Heart left ventricle (tissue), 16 donors: Measurements from ENCODE around the gene CCSER1. TPM values are rescaled to one million over a fixed set of nuclear protein-coding genes. Genes with fewer than 3 reads are reported as not detected.

ENCODE experiments used
- ATAC-seq, 4 donors: fragments of 200-7000 bp; cut with Tn5 transposase; one replicate each; pipeline ENCODE4 v1.9.1; 2020 to 2022; ENCODE audit warnings: moderate library complexity in 4 of 4, mild to moderate bottlenecking in 3 of 4, moderate number of reproducible peaks in 1 of 4
- DNase-seq, 5 donors: peaks; one replicate each; pipeline ENCODE4 v3.0.0-alpha.2; 2020
- H3K27ac ChIP-seq, 12 donors: fragments of 200-600 bp; sonication (generic) in 4 of 12; one replicate each; pipeline versions ENCODE4 v1.5.0 to v1.8.0; 2016 to 2022; ENCODE audit warnings: mild to moderate bottlenecking in 2 of 12
- H3K27me3 ChIP-seq, 9 donors: fragments of 200-600 bp; sonication (generic) in 2 of 9; one replicate each; pipeline versions ENCODE4 v1.5.1 to v1.8.0; 2016 to 2022; ENCODE audit warnings: mild to moderate bottlenecking in 3 of 9
- H3K36me3 ChIP-seq, 9 donors: fragments of 200-600 bp; sonication (generic) in 2 of 9; one replicate each; pipeline versions ENCODE4 v1.5.0 to v1.8.0; 2018 to 2022; ENCODE audit warnings: mild to moderate bottlenecking in 2 of 9
- H3K4me1 ChIP-seq, 12 donors: fragments of 200-600 bp; sonication (generic) in 4 of 12; one replicate each; pipeline versions ENCODE4 v1.5.0 to v1.8.0; 2016 to 2022; ENCODE audit warnings: mild to moderate bottlenecking in 3 of 12
- H3K4me3 ChIP-seq, 12 donors: fragments of 200-600 bp; sonication (generic) in 4 of 12; one replicate each; pipeline versions ENCODE4 v1.5.0 to v1.8.0; 2017 to 2022; ENCODE audit warnings: mild to moderate bottlenecking in 9 of 12, moderate library complexity in 4 of 12
- H3K9me3 ChIP-seq, 12 donors: fragments of 200-600 bp; sonication (generic) in 4 of 12; one replicate each; pipeline versions ENCODE4 v1.5.0 to v1.8.0; 2016 to 2022; ENCODE audit warnings: mild to moderate bottlenecking in 1 of 12
- CTCF ChIP-seq, 12 donors: fragments of 200-600 bp; sonication (generic) in 4 of 12; IDR thresholded peaks; one replicate each; pipeline versions ENCODE4 v1.5.0 to v1.8.0; 2018 to 2022; ENCODE audit warnings: antibody characterized with exemption in 12 of 12, mild to moderate bottlenecking in 5 of 12
- POLR2A ChIP-seq, 2 donors: fragments of 450-650 bp; IDR thresholded peaks; one replicate each; pipeline ENCODE4 v1.6.1; 2017; ENCODE audit warnings: antibody characterized with exemption in 2 of 2, mild to moderate bottlenecking in 2 of 2, moderate library complexity in 2 of 2
- WGBS, 4 donors: extraction: QIAGEN DNeasy Blood & Tissue Kit in 2 of 4; methylation state at CpG; one replicate each; pipeline versions ENCODE4 v1.1.5 to v1.1.7; 2013 to 2018; 5-methylcytosine and 5-hydroxymethylcytosine counted together
- intact Hi-C, 10 donors: fragments of 100-400 bp; cut with DNase I; formaldehyde crosslinking; loops; one replicate each; pipeline versions ENCODE4 v1.11.1 to v1.14.2; 2022
- polyA plus RNA-seq, 2 donors: library from polyadenylated mRNA; stranded (reverse); fragments of 200-250 nt; gene quantifications; one replicate each; pipeline ENCODE4 v1.2.3, GENCODE V29; 2013
- total RNA-seq, 9 donors: library from RNA; depleted of rRNA in 2 of 9; stranded (reverse); fragments of >200 nt in 2 of 9; fragmentation: NEBNext Ultra II Directional in 3 of 9; extraction: Animal tissue kit (Norgen Biotek cat#: 25700) in 3 of 9; gene quantifications; one replicate each; pipeline versions ENCODE4 v1.1.0 to v1.2.4, GENCODE V29; 2016 to 2023
- donor health status: ischemic (EF 13 %, LVEDD 7.1; RV severe dilation, severe dysfunction).
- donor health status: healthy with polysubstance abuse.
- donor health status: DM: no; HTN: yes; CAD: no.
- donor health status: DM: no; HTN: no; CAD: no.
- donor health status: ischemic (EF 25% LVEDD 6.9; RV normal size, moderate dysfunction).
- donor health status: ischemic (EF 25% LVEDD 5.7; RV mildly dilated, moderate dysfunction).
- donor health status: healthy.
- donor health status: DM: yes; HTN: yes; CAD: no.
- donor health status: ischemic (EF 35%, LVEDD 5.7; RV mildly dilated, moderate dysfunction).
- donor health status: nonischemic (EF 11% LVEDD 7.7; RV severe dilation, severe dysfunction).
- donor health status: DM: yes; HTN: yes; CAD: no.
- donor health status: PGD.
- donor health status: ischemic (EF 29% LVEDD 5.4; RV normal size, mild dysfunction).
- donor health status: nonischemic (EF 23%, LVEDD 6.1; RV moderate dilation, normal function).

The CCSER1 gene
- total and polyA plus RNA-seq, 11 donors: 2.5 to 15.8 (median 12.2) TPM

DNA sequence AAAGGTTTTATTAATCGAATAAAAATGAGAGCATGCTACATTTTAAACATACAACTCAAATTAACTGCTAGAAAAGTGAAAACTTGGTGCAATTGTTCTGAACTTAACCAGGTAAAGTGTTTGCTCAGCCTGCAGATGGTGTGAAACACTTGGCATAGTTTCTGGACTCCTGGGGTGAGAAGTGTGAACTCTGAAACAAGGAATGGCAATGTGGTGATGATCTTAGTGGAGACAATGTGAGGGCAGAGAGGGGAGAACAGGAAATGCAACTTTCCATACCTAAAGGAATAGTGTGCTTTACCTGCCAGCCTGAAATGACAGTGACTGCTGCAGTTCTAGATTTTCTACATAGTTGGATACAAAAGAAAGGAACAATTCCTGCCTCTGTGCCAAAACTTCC is 57.4 kb downstream of the CCSER1 start:
- no peak for ATAC-seq
- no peak overlapping the region for H3K4me3 ChIP-seq
- TF ChIP-seq POLR2A (IDR thresholded peaks at IDR 0.05) (no peak), CTCF (IDR thresholded peaks at IDR 0.05) (no peak)
- H3K36me3 ChIP-seq: no peaks in the 10 kb centered on the region
- H3K9me3 ChIP-seq: no peaks in the 10 kb centered on the region
- no peak overlapping the region for H3K27ac ChIP-seq
- 84 to 89% (median 85%) methylated on average over 1 of the region's 1 CpG for whole genome bisulfite sequencing, 4 donors
- peaks cover 0 to 20% (median 0%) of the 10 kb centered on the region in 12 donors for H3K4me1 ChIP-seq
- no peaks in the 10 kb centered on the region for H3K27me3 ChIP-seq
- intact Hi-C loops: no loop called here
- DNase-seq: no peak

DNA sequence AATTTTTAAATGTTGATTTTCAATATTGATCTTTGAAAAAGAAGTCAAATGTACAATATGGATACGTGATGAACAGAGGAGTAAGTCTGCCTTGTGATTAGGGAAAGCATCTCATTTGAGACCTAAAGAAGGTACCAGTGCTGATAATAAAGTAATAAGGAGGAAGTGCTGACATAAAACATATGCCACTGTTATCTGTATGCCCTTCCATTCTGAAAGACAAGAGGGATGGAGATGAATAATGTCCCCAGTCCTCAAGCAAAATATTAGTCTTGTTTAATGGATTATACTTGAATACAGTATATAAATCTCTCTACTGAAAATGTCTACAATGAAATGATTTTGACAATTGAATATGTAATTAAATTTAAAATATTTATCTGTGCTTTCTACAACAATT is 58.2 kb downstream of the CCSER1 start:
- no peaks in the 10 kb centered on the region for H3K27me3 ChIP-seq
- H3K27ac ChIP-seq: no peak overlapping the region
- H3K4me3 ChIP-seq: no peak overlapping the region
- H3K4me1 ChIP-seq: peaks cover 0 to 26% (median 2%) of the 10 kb centered on the region in 12 donors
- 23 to 34% (median 29%) methylated on average over 1 of the region's 1 CpG for WGBS, 4 donors
- no peaks in the 10 kb centered on the region for H3K9me3 ChIP-seq
- DNase-seq: no peak
- intact Hi-C loops: no loop called here
- H3K36me3 ChIP-seq: no peaks in the 10 kb centered on the region
- no peak for TF ChIP-seq CTCF (IDR thresholded peaks at IDR 0.05)
- no peak for TF ChIP-seq POLR2A (IDR thresholded peaks at IDR 0.05)
- ATAC-seq: peak in 1 of 4 donors; percentile 36

DNA sequence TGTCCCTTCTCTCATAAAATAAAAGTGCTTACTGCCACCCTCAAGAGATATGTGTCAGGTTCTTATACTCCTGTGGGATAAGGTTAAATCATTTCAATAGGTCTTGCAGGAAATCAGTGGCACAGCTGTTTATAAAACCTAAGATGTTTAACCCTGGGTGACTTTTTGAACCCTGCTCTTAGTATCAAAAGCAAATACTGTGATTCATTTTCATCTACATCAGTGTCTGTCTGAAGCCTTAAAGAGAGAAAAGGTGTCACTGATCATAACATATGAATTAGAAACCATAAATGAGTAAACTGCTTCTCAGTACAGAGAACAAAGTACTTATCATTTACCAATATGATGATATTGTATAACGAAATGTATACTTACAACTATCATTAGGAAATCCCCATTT is 59.0 kb downstream of the CCSER1 start:
- Histone ChIP-seq H3K27ac (no peak overlapping the region), H3K4me1 (peaks cover 0 to 33% (median 5%) of the 10 kb centered on the region in 12 donors), H3K9me3 (no peaks in the 10 kb centered on the region), H3K4me3 (no peak overlapping the region), H3K36me3 (no peaks in the 10 kb centered on the region), H3K27me3 (no peaks in the 10 kb centered on the region)
- TF ChIP-seq CTCF (IDR thresholded peaks at IDR 0.05): no peak
- TF ChIP-seq POLR2A (IDR thresholded peaks at IDR 0.05): no peak
- DNase-seq: no peak
- intact Hi-C loops: no loop called here
- ATAC-seq: no peak
- 71 to 83% (median 72%) methylated on average over 1 of the region's 1 CpG for WGBS, 4 donors

- Histone ChIP-seq H3K27ac (peak overlapping the region in 1 of 12 donors; percentile 31), H3K27me3 (no peaks in the 10 kb centered on the region), H3K36me3 (no peaks in the 10 kb centered on the region), H3K9me3 (no peaks in the 10 kb centered on the region), H3K4me3 (no peak overlapping the region), H3K4me1 (peaks cover 0 to 31% (median 5%) of the 10 kb centered on the region in 12 donors)
- ATAC-seq (no peak), DNase-seq (no peak)
- no peak for TF ChIP-seq CTCF (IDR thresholded peaks at IDR 0.05)
- no peak for TF ChIP-seq POLR2A (IDR thresholded peaks at IDR 0.05)
- intact Hi-C loops: no loop called here
- WGBS, 4 donors: 41 to 57% (median 50%) methylated on average over 5 of the region's 5 CpGs
These were observed 60.1 kb downstream of the CCSER1 start for GRCh38 chr4:90187148-90187884.
